Kidney glomerular epithelial cell (primary cell): ENCODE data around the gene FLNB.

Experiments
- DNase-seq: peaks from one replicate; lab custom pipeline; 2025; lab: John Stamatoyannopoulos, UW

Gene FLNB

GRCh38 chr3:58008141-58009025 is at the start of gene FLNB:
Gene FLNB (plus strand): TSS chr3:58008422. CDS start chr3:58008565, 143 bp downstream.
- peak; percentile 57 for DNase-seq

- no peak for DNase-seq
Observed at GRCh38 chr3:57958642-57959422, 49.4 kb upstream of the FLNB start.

- DNase-seq: no peak
Observed at GRCh38 chr3:57959423-57960173, 48.6 kb upstream of the FLNB start.

GRCh38 chr3:57960174-57960505 is 48.1 kb upstream of the FLNB start:
- no peak for DNase-seq

GRCh38 chr3:57961177-57961827 is 46.9 kb upstream of the FLNB start:
- DNase-seq: no peak

GRCh38 chr3:57961828-57962447 is 46.3 kb upstream of the FLNB start:
- peak; percentile 31 for DNase-seq

GRCh38 chr3:57962448-57962834 is 45.8 kb upstream of the FLNB start:
- no peak for DNase-seq

- DNase-seq: no peak
Observed at GRCh38 chr3:57963811-57964346, 44.3 kb upstream of the FLNB start.

GRCh38 chr3:57966829-57967228 is 41.4 kb upstream of the FLNB start:
- DNase-seq: no peak

- DNase-seq: no peak
Observed at GRCh38 chr3:57967590-57967989, 40.6 kb upstream of the FLNB start.

GRCh38 chr3:57968501-57968900 is 39.7 kb upstream of the FLNB start:
- no peak for DNase-seq

GRCh38 chr3:57971975-57972374 is 36.2 kb upstream of the FLNB start:
- no peak for DNase-seq

GRCh38 chr3:57972531-57973111 is 35.6 kb upstream of the FLNB start:
- DNase-seq: no peak

- DNase-seq: no peak
Observed at GRCh38 chr3:57973715-57974477, 34.3 kb upstream of the FLNB start.

- peak; percentile 91 for DNase-seq
Observed at GRCh38 chr3:57974796-57975388, 33.3 kb upstream of the FLNB start.

GRCh38 chr3:57977818-57978235 is 30.4 kb upstream of the FLNB start:
- peak; percentile 37 for DNase-seq

- no peak for DNase-seq
Observed at GRCh38 chr3:57978316-57978715, 29.9 kb upstream of the FLNB start.

- peak; percentile 6 for DNase-seq
Observed at GRCh38 chr3:57980416-57980815, 27.8 kb upstream of the FLNB start.

GRCh38 chr3:57981483-57982087 is 26.6 kb upstream of the FLNB start:
- DNase-seq: no peak
